KMS-11 (cell line): Measurements from ENCODE around the gene ERC2.

Experiments used
- H2AFZ ChIP-seq: fragments of 200-600 bp; sonication (generic); 2 replicates; pipeline ENCODE4 v1.6.1; 2016; ENCODE audit warnings: antibody characterized with exemption, mixed run types, low read depth
- H3K27ac ChIP-seq: fragments of 200-600 bp; sonication (generic); 2 replicates; pipeline ENCODE4 v1.6.1; 2016; ENCODE audit warnings: mild to moderate bottlenecking, mixed run types
- H3K27me3 ChIP-seq: fragments of 200-600 bp; sonication (generic); 2 replicates; pipeline ENCODE4 v1.6.1; 2017; ENCODE audit warnings: mild to moderate bottlenecking, low read depth, mixed run types, moderate library complexity; ENCODE audit not compliant: insufficient read depth
- H3K36me3 ChIP-seq: fragments of 200-600 bp; sonication (generic); 2 replicates; pipeline ENCODE4 v1.6.1; 2017; ENCODE audit warnings: mild to moderate bottlenecking, mixed run types; ENCODE audit not compliant: insufficient read depth
- H3K4me1 ChIP-seq: fragments of 200-600 bp; sonication (generic); 2 replicates; pipeline ENCODE4 v1.6.1; 2016; ENCODE audit warnings: mild to moderate bottlenecking, low read depth, mixed run types; ENCODE audit not compliant: poor library complexity, severe bottlenecking
- H3K4me2 ChIP-seq: fragments of 200-600 bp; sonication (generic); 2 replicates; pipeline ENCODE4 v1.7.0; 2016; ENCODE audit warnings: mild to moderate bottlenecking, mixed run types
- H3K4me3 ChIP-seq: fragments of 200-600 bp; sonication (generic); IDR thresholded peaks from 2 replicates; pipeline ENCODE4 v1.6.1; 2017; ENCODE audit warnings: low read depth, low read length, mixed read lengths; ENCODE audit not compliant: insufficient read depth
- H3K79me2 ChIP-seq: fragments of 200-600 bp; sonication (generic); 2 replicates; pipeline ENCODE4 v1.6.1; 2016; ENCODE audit warnings: low read depth, mixed run types; ENCODE audit not compliant: insufficient read depth
- H3K9ac ChIP-seq: fragments of 200-600 bp; sonication (generic); 2 replicates; pipeline ENCODE4 v1.6.1; 2016; ENCODE audit warnings: mild to moderate bottlenecking, mixed run types
- H4K20me1 ChIP-seq: fragments of 200-600 bp; sonication (generic); 2 replicates; pipeline ENCODE4 v1.6.1; 2016; ENCODE audit warnings: mild to moderate bottlenecking, mixed run types; ENCODE audit not compliant: insufficient read depth
- CTCF ChIP-seq: fragments of 200-600 bp; sonication (generic); conservative IDR thresholded peaks from 2 replicates; pipeline ENCODE4 v1.6.1; 2017; ENCODE audit warnings: low read depth, mild to moderate bottlenecking, antibody characterized with exemption, low read length, moderate library complexity, mixed read lengths

The ERC2 gene

GRCh38 chr3:56373386-56373785, 94.9 kb downstream of the ERC2 start:
- no peak overlapping the region for H2AFZ ChIP-seq
- no peaks in the 10 kb centered on the region for H3K27me3 ChIP-seq
- no peak overlapping the region for H3K27ac ChIP-seq
- no peaks in the 10 kb centered on the region for H3K4me1 ChIP-seq
- no peaks in the 10 kb centered on the region for H4K20me1 ChIP-seq
- no peak overlapping the region for H3K9ac ChIP-seq
- no peaks in the 10 kb centered on the region for H3K36me3 ChIP-seq
- H3K4me3 ChIP-seq: no peak overlapping the region
- H3K4me2 ChIP-seq: no peak overlapping the region
- H3K79me2 ChIP-seq: no peaks in the 10 kb centered on the region
- TF ChIP-seq CTCF: no peak

DNA sequence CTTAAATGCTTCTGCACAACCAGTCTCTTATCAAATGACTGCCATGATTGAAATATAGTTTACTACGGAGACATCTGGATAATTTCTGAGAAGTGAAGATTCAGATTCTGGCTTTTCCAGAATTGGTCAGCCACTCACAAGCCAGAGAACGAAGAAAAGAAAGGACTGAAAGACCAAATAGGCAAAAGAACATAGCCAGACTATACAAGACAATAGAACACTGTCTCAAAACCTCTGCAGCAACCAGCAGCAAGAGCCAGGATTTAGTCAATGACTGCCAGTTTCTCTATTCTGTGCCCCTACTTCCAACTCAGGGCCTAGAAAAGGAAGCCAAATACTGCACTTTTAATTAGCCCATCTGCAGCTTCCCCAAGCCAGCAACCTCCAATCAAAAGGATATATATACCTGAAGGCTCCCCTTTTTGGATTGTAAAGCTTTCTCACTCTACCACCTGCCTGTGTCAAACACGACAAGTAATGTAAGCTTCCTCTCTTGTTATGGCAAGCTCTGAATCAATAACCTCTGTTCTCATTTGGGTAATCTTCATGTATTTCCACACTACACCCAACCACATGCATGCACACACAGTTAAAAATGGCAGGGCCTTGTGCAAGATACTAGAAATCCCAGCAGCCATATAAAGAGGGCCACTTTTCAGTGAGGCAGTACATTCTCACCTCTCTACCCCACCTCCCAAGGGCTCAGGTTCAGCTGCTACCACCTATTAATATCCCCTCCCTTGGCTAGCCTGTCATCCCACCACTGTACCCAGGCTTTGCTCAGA, 97.1 kb downstream of the ERC2 start:
- no peak for TF ChIP-seq CTCF
- Histone ChIP-seq H3K79me2 (no peaks in the 10 kb centered on the region), H3K4me2 (no peak overlapping the region), H2AFZ (no peak overlapping the region), H4K20me1 (no peaks in the 10 kb centered on the region), H3K4me1 (no peaks in the 10 kb centered on the region), H3K4me3 (no peak overlapping the region), H3K9ac (no peak overlapping the region), H3K27me3 (no peaks in the 10 kb centered on the region), H3K27ac (no peak overlapping the region), H3K36me3 (no peaks in the 10 kb centered on the region)

DNA sequence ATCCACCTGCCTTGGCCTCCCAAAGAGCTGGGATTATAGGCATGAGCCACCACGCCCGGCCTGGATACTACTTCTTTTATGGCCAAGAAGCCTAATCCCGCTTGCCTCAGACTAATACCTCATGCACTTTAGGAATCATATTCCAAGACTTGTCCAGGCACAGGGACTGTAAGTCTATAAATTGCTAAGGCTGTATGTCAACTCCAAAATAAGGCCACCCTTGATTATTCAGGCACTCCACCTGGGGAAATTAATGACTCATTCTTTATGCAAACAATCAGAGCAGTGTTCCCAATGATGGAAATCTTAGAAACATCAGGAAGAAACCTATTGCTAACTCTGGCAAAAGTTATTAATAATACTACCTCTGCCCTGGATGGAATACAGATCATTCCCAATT, 98.4 kb downstream of the ERC2 start:
- Histone ChIP-seq H4K20me1 (no peaks in the 10 kb centered on the region), H3K9ac (no peak overlapping the region), H3K79me2 (no peaks in the 10 kb centered on the region), H2AFZ (no peak overlapping the region), H3K4me3 (no peak overlapping the region), H3K4me1 (no peaks in the 10 kb centered on the region), H3K27ac (no peak overlapping the region), H3K27me3 (no peaks in the 10 kb centered on the region), H3K4me2 (no peak overlapping the region), H3K36me3 (no peaks in the 10 kb centered on the region)
- no peak for TF ChIP-seq CTCF

- no peak overlapping the region for H3K4me2 ChIP-seq
Measured at GRCh38 chr3:56368846-56369245, 99.4 kb downstream of the ERC2 start.

More at GRCh38 chr3:56368846-56369245, 99.4 kb downstream of the ERC2 start:
- no peak overlapping the region for H2AFZ ChIP-seq
- no peak overlapping the region for H3K9ac ChIP-seq
- no peaks in the 10 kb centered on the region for H3K4me1 ChIP-seq
- no peak overlapping the region for H3K4me3 ChIP-seq
- H3K27ac ChIP-seq: no peak overlapping the region
- no peaks in the 10 kb centered on the region for H3K27me3 ChIP-seq
- no peaks in the 10 kb centered on the region for H3K36me3 ChIP-seq
- no peak for TF ChIP-seq CTCF
- H3K79me2 ChIP-seq: no peaks in the 10 kb centered on the region
- no peaks in the 10 kb centered on the region for H4K20me1 ChIP-seq
